ENCODE measurements around the gene UAP1. TPM values are rescaled to one million over a fixed set of nuclear protein-coding genes. Genes with fewer than 3 reads are reported as not detected.
"Not testable (repeated sequence)": the region's sequence is repeated elsewhere in the genome, so short reads cannot be mapped to it uniquely, and the experiment has no call there.

The UAP1 gene
- total and polyA plus RNA-seq, 4 experiments from 2014 or later, result 21.5 to 33.7 (median 23.7) TPM

DNA sequence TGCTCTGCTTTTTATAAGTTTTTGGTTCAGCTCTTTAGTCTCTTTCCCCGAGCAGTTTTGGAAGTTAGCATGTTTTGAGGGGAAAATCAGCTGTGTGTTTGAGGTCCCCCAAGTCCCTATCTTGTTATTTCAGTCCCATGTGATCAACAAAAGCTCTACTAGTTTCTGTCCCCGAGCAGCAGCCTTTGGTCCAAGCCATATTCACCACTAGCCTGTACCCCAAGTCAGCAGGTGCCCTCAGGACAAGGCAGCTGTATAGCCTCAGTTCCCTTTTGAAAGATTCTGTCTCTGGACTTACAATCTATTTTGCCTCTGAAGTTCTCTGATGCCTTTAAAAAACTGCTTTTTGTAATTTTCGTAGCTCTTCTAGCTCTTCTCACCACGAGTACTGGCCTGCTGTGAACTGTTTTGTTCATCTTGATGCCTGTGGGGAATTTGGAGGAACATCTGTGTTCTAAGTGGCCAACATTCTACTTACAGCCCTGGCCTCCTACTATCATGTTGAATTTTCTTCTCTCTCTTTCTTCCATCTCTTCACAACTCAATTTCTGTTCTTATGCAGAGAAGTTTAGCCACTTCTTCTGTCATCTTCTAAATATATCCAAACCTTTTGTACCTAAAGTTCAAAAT lies 16.7 kb downstream of the UAP1 start:
- no peak overlapping the region for H3K4me3 ChIP-seq (ENCODE audit: low read length in 2 of 2)
- Mint-ChIP-seq H3K36me3 (peaks cover 32 to 35% of the 10 kb centered on the region in 2 donors), H3K9me3 (no peaks in the 10 kb centered on the region), H3K27ac (no peak overlapping the region), H3K4me3 (no peak overlapping the region), H3K27me3 (no peaks in the 10 kb centered on the region), H3K4me1 (peaks cover 0 to 5% (median 0%) of the 10 kb centered on the region in 4 donors)
- CTCF ChIA-PET (ENCODE audit: partially characterized antibody), result no interaction called here
- no peak for DNase-seq
- H3K27ac ChIP-seq (ENCODE audit: low read depth, low read length), result no peak overlapping the region
- H3K9me3 ChIP-seq (ENCODE audit: control insufficient read depth in 1 of 2, low read length in 2 of 2), result no peaks in the 10 kb centered on the region
- no peaks in the 10 kb centered on the region for H3K4me1 ChIP-seq (ENCODE audit: insufficient read depth, low read length)
- intact Hi-C loops (cut with micrococcal nuclease), result no loop called here
- POLR2A ChIA-PET (ENCODE audit: partially characterized antibody), result no interaction called here
- H3K36me3 ChIP-seq (ENCODE audit: insufficient read depth, low read length), result no peaks in the 10 kb centered on the region
- H3K27me3 ChIP-seq (ENCODE audit: insufficient read depth, low read length), result no peaks in the 10 kb centered on the region

DNA sequence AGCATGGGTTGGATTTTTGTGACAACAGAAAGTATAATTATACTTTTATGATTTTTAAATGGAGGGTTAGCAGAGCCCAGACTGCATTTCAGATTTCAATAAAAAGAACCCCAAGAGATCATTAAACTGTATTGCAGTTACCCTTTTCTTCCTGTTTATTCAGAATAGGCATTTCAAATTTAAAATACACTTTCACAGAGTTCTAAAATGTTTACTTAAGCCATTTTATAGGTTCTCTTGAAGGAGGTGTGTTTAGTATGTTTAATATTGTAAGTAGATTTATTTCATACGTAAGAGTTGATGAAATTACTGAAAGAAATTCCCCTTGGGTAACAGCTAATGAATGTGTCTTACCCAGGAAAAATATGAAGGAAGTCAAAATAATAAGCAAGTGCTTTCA lies 17.4 kb downstream of the UAP1 start:
- no peak overlapping the region for H3K4me3 ChIP-seq (ENCODE audit: low read length in 2 of 2)
- H3K27me3 ChIP-seq (ENCODE audit: insufficient read depth, low read length), result no peaks in the 10 kb centered on the region
- peaks cover 34 to 35% of the 10 kb centered on the region in 2 donors for H3K36me3 Mint-ChIP-seq
- H3K27me3 Mint-ChIP-seq, result no peaks in the 10 kb centered on the region
- no peak overlapping the region for H3K4me3 Mint-ChIP-seq
- DNase-seq, result no peak
- intact Hi-C loops (cut with micrococcal nuclease), result no loop called here
- no peaks in the 10 kb centered on the region for H3K9me3 ChIP-seq (ENCODE audit: control insufficient read depth in 1 of 2, low read length in 2 of 2)
- no peak overlapping the region for H3K27ac Mint-ChIP-seq
- ChIA-PET POLR2A (ENCODE audit: partially characterized antibody) (no interaction called here), CTCF (ENCODE audit: partially characterized antibody) (no interaction called here)
- peaks cover 0 to 3% (median 0%) of the 10 kb centered on the region in 4 donors for H3K4me1 Mint-ChIP-seq
- no peaks in the 10 kb centered on the region for H3K9me3 Mint-ChIP-seq
- H3K36me3 ChIP-seq (ENCODE audit: insufficient read depth, low read length), result no peaks in the 10 kb centered on the region
- H3K4me1 ChIP-seq (ENCODE audit: insufficient read depth, low read length), result no peaks in the 10 kb centered on the region
- no peak overlapping the region for H3K27ac ChIP-seq (ENCODE audit: low read depth, low read length)

DNA sequence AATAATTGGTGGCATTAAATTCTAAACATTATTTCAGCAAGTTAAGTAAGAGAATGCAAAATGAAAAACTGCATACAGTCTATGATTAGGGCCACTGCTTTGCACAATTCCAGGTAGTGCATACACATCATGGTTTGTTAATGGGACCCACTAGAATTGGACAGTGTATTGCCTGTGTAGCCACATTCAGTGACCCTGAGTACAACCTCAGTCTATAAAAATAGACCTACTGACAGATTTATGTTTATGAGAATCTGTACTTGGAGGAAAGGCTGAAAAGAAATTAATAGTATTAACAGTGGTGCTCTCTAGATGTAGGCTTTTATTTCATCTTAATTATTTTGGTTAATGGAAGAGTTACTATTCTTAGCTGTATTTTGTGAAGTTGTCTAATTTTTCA lies 18.8 kb downstream of the UAP1 start:
- Mint-ChIP-seq H3K27me3 (no peaks in the 10 kb centered on the region), H3K4me1 (peaks cover 0 to 3% (median 0%) of the 10 kb centered on the region in 4 donors), H3K9me3 (no peaks in the 10 kb centered on the region), H3K4me3 (no peak overlapping the region), H3K36me3 (peaks cover 37 to 38% of the 10 kb centered on the region in 2 donors), H3K27ac (no peak overlapping the region)
- Histone ChIP-seq H3K4me3 (ENCODE audit: low read length in 2 of 2) (no peak overlapping the region), H3K9me3 (ENCODE audit: control insufficient read depth in 1 of 2, low read length in 2 of 2) (no peaks in the 10 kb centered on the region), H3K27me3 (ENCODE audit: insufficient read depth, low read length) (no peaks in the 10 kb centered on the region), H3K4me1 (ENCODE audit: insufficient read depth, low read length) (no peaks in the 10 kb centered on the region), H3K36me3 (ENCODE audit: insufficient read depth, low read length) (no peaks in the 10 kb centered on the region), H3K27ac (ENCODE audit: low read depth, low read length) (no peak overlapping the region)
- POLR2A ChIA-PET (ENCODE audit: partially characterized antibody), result no interaction called here
- intact Hi-C loops (cut with micrococcal nuclease), result no loop called here
- CTCF ChIA-PET (ENCODE audit: partially characterized antibody), result no interaction called here
- DNase-seq, result no peak

GRCh38 chr1:162582901-162583300 lies 21.4 kb downstream of the UAP1 start:
- H3K4me1 Mint-ChIP-seq; H3K4me1 ChIP-seq (ENCODE audit: insufficient read depth, low read length); H3K27ac Mint-ChIP-seq; CTCF ChIA-PET (ENCODE audit: partially characterized antibody); H3K27me3 Mint-ChIP-seq; H3K4me3 Mint-ChIP-seq; H3K4me3 ChIP-seq (ENCODE audit: low read length in 2 of 2); H3K27ac ChIP-seq (ENCODE audit: low read depth, low read length); H3K9me3 ChIP-seq (ENCODE audit: control insufficient read depth in 1 of 2, low read length in 2 of 2); POLR2A ChIA-PET (ENCODE audit: partially characterized antibody); H3K27me3 ChIP-seq (ENCODE audit: insufficient read depth, low read length); H3K9me3 Mint-ChIP-seq; intact Hi-C loops (cut with micrococcal nuclease); H3K36me3 ChIP-seq (ENCODE audit: insufficient read depth, low read length); DNase-seq: not testable (repeated sequence)
- H3K36me3 Mint-ChIP-seq, result peaks cover 36 to 49% of the 10 kb centered on the region in 2 donors

- H3K27ac Mint-ChIP-seq; H3K4me1 ChIP-seq (ENCODE audit: insufficient read depth, low read length); H3K9me3 ChIP-seq (ENCODE audit: control insufficient read depth in 1 of 2, low read length in 2 of 2); H3K4me3 Mint-ChIP-seq; DNase-seq; H3K36me3 ChIP-seq (ENCODE audit: insufficient read depth, low read length); H3K27me3 Mint-ChIP-seq; CTCF ChIA-PET (ENCODE audit: partially characterized antibody); H3K4me1 Mint-ChIP-seq; H3K27ac ChIP-seq (ENCODE audit: low read depth, low read length); H3K4me3 ChIP-seq (ENCODE audit: low read length in 2 of 2); H3K27me3 ChIP-seq (ENCODE audit: insufficient read depth, low read length); intact Hi-C loops (cut with micrococcal nuclease); H3K9me3 Mint-ChIP-seq: not testable (repeated sequence)
- peaks cover 42 to 53% of the 10 kb centered on the region in 2 donors for H3K36me3 Mint-ChIP-seq
- POLR2A ChIA-PET (ENCODE audit: partially characterized antibody), result interaction anchor here (0.7 kb wide), 1 partner anchor 12 kb away, joined by 3 read pairs; no protein-coding TSS in a partner anchor
Measured at GRCh38 chr1:162585101-162585500, 23.6 kb downstream of the UAP1 start.

- CTCF ChIA-PET (ENCODE audit: partially characterized antibody), result no interaction called here
- Histone ChIP-seq H3K36me3 (ENCODE audit: insufficient read depth, low read length) (peaks cover 10% of the 10 kb centered on the region), H3K27ac (ENCODE audit: low read depth, low read length) (no peak overlapping the region), H3K27me3 (ENCODE audit: insufficient read depth, low read length) (no peaks in the 10 kb centered on the region), H3K9me3 (ENCODE audit: control insufficient read depth in 1 of 2, low read length in 2 of 2) (no peaks in the 10 kb centered on the region), H3K4me3 (ENCODE audit: low read length in 2 of 2) (no peak overlapping the region), H3K4me1 (ENCODE audit: insufficient read depth, low read length) (no peaks in the 10 kb centered on the region)
- H3K4me3 Mint-ChIP-seq, result no peak overlapping the region
- POLR2A ChIA-PET (ENCODE audit: partially characterized antibody), result no interaction called here
- intact Hi-C loops (cut with micrococcal nuclease), result no loop called here
- H3K4me1 Mint-ChIP-seq, result no peaks in the 10 kb centered on the region
- no peak for DNase-seq
- no peaks in the 10 kb centered on the region for H3K9me3 Mint-ChIP-seq
- peaks cover 36 to 46% of the 10 kb centered on the region in 2 donors for H3K36me3 Mint-ChIP-seq
- H3K27ac Mint-ChIP-seq, result no peak overlapping the region
- no peaks in the 10 kb centered on the region for H3K27me3 Mint-ChIP-seq
Measured at GRCh38 chr1:162587347-162587746, 25.8 kb downstream of the UAP1 start.

- Mint-ChIP-seq H3K4me1 (no peaks in the 10 kb centered on the region), H3K27ac (no peak overlapping the region), H3K36me3 (peaks cover 40 to 49% of the 10 kb centered on the region in 2 donors), H3K27me3 (no peaks in the 10 kb centered on the region), H3K9me3 (no peaks in the 10 kb centered on the region), H3K4me3 (no peak overlapping the region)
- H3K36me3 ChIP-seq (ENCODE audit: insufficient read depth, low read length), result peaks cover 13% of the 10 kb centered on the region
- ChIA-PET CTCF (ENCODE audit: partially characterized antibody) (no interaction called here), POLR2A (ENCODE audit: partially characterized antibody) (no interaction called here)
- no peaks in the 10 kb centered on the region for H3K4me1 ChIP-seq (ENCODE audit: insufficient read depth, low read length)
- no peak overlapping the region for H3K4me3 ChIP-seq (ENCODE audit: low read length in 2 of 2)
- H3K9me3 ChIP-seq (ENCODE audit: control insufficient read depth in 1 of 2, low read length in 2 of 2), result no peaks in the 10 kb centered on the region
- no peak overlapping the region for H3K27ac ChIP-seq (ENCODE audit: low read depth, low read length)
- H3K27me3 ChIP-seq (ENCODE audit: insufficient read depth, low read length), result no peaks in the 10 kb centered on the region
- DNase-seq, result no peak
- intact Hi-C loops (cut with micrococcal nuclease), result no loop called here
Measured at GRCh38 chr1:162587761-162588260, 26.3 kb downstream of the UAP1 start.

Data from CD4-positive, alpha-beta memory T cell (primary cell).